HG03342 (cell line): ENCODE data around the gene TOB2.
"Not testable (repeated sequence)": the region's sequence is repeated elsewhere in the genome, so short reads cannot be mapped to it uniquely, and the experiment has no call there.

Experiments used
- ATAC-seq: cut with Tn5 transposase; IDR thresholded peaks from one replicate; pipeline ENCODE4 v1.9.1; 2021; ENCODE audit warnings: mild to moderate bottlenecking, moderate library complexity; ENCODE audit not compliant: unreplicated experiment

TOB2 gene

DNA sequence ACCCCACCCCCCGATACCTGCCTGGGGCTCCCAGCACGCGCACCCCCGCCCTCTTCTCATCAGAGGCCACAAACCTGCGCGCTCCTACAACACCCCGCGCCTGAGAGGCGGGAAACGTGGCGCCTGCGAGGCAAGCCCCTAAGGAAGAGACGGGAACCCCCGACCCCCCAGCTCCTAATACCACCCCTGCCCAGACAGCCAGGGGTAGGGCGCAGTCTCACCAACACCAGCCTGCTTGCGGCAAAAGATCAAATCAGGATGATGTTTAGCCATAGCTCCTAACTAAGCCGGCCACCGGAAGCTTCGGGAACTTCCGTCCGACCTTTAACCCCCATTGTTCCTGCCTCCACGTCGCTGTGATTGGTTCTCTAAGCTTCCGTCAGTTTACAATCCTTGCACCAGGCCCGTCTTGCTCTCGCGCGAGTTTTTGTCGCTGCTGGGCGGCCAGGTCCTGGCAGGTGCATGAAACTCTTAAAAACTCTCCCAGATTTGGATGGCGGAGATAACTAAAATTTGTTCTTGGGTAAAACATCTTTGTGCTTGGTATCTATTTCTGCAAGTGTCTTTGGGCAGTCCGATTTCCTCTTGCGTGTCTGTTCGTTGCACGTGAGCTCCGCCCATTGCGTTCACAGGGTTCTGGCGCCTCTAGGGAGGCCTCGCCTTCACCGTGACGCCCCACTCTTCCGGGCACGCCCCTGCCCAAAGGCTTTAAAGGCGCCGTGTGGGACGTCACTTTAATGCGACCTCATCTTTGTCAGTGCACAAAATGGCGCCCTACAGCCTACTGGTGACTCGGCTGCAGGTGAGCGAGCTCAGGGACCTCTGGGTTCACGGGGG lies 22.0 kb upstream of the TOB2 start, which contains the start of the genes ACO2 and PHF5A:
TSS of gene ACO2 (plus strand) at position 737 of the 837 bp plus-strand sequence. CDS start at position 767, 30 bp downstream.
TSS of gene PHF5A (minus strand) at position 312 of the 837 bp plus-strand sequence. CDS start at position 273, 39 bp downstream.
- ATAC-seq = peak; percentile 76

DNA sequence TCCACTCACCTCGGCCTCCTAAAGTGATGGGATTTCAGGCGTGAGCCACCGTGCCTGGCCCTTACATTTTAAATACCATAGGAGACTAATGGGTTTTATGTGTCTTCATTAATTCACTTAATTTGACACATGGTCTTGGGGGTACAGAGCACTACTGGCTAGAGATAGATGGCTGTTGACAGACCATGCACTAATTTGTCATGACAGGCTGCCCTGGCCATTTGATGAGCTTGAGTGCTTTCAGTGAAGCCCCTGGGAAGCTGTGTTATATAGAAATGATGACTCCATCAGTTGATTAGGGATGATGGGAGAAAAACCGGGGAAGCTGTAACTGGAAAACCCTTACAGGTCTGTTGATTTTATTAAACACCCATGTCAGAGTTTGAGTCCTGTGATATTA lies 15.3 kb upstream of the TOB2 start:
- no peak for ATAC-seq

DNA sequence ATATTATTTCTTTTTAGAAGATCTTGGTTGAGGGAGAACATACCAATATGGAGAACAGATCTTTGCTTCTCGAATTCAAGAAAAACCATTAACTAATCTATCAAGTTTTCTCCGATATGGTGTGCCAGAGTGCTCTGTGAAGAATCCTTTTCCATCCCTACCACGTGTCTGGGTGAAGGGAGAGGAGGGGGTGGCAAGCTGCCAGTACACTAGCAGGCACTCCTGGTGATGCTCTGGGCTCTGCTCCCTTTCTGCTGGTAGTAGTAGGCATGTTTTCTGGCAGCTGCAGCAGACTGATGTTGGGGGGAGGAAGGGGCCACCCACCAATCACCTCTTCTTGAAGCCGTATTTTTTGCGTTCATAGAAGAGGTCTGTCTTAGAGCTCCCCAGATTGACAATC lies 13.5 kb upstream of the TOB2 start:
- not testable (repeated sequence) for ATAC-seq

GRCh38 chr22:41459431-41459830 lies 12.8 kb upstream of the TOB2 start:
- no peak for ATAC-seq

- ATAC-seq = no peak
Observed at GRCh38 chr22:41458161-41458728, 11.6 kb upstream of the TOB2 start.

DNA sequence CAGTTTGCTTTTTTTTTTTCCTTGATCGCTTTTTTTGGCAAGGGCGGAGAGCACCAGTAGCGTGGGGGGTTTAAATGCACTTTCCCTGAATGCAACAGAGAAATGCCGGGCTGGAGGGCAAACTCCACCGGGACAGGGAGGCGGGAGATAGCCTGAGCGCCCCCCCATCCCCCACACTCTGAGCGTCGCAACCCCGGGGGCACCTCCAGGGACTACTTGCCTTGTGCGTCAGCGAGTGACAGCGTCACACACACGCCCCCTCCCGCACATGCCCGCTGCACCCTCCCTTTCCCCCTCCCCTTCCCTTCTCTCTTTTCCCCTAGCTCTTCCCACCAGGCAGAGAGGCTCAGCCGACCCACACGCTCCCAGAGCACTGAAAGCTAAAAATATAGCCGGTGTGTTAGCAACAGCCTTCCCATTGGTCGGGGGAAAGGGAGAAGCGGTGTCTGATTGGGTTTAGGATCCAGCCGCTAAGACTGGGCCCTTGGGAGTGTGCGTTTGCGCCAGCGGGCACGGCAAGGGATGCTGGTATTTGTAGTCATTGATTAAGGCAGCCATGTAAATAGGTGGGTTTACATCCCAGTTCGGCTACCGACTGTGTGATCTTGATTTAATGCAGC lies 1.7 kb upstream of the TOB2 start:
- peak; percentile 52 for ATAC-seq

DNA sequence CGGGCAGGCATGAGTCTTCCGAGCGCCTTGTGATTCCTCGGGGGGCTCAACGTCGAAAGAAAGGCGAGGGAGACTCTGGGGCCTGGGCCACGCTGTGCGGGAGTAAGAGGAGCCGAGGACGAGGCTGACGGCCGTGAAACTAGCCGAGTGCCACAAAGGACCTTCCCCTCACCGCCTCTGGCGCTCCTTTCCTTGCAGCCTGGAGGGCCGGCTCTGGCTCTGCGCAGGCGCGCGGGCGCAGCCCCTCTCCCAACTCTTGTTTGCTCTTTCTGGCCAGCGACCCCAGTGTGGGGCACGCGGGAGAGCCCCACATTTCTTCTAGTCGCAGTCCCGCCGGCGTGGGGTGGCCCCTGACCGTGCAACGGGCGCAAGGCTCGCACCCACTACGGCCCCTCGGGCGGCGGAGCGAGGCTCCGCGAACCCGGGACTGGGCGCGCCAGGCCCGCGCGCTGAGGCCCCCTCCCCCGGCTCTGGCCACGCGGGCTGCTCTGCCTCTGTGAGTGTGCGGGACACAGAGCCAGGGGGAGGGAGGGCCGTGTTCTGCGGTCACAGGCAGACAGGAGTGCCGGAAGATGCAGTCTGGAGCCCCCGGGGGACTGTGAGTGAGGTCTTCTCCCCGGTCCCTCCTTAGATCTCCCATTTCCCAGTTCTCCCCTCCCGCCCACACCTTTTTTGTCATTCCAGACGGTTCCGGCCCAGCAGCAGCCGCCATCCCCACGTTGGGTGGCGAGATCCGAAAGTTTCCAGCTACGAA lies 1.0 kb upstream of the TOB2 start:
- ATAC-seq = no peak

GRCh38 chr22:41446057-41446501 lies 522 bp downstream of the TOB2 start:
- ATAC-seq = no peak

DNA sequence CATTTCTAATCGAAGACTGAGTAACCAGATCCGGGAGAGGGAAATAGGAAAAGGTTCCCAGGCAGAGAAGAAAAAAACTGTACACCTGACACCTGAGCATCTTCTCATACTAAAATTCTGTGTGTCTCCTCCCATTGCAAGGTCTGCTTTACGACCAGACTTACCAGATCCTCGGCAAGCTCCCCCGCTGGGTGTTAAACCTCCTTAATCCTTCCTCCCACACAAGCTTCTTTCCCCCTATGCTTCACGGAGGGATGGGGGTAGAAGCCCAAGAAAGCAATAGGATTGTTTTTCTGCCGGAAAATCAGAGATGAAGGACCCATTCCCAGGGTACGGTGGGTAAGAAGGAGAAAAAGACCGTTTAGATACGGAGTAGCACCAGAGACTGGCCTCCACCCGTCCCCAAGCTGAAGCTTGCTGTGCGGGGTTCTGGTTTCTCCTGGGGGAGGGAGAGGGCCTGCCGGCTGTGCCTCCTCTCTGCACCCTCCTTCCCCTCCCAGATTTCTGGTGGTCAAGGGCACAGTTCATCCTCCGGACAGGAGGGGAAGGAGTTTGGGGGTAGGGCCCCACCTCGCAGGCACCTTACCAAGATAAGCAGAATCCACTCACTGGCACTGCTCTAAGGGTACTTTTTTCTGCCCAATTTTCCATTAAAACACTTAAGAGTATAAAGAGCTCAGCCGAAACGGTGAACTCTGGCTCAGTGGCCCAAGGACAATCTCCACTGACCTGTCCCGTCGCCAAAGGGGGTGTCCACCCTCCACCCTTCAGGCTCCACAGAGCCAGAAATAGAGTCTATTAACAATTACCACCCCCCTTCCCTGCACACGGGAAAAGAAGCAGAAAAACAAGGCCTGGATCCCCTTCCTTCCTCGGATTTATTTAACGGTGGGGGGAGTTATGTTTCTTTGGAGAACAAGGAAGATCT lies 1.2 kb downstream of the TOB2 start:
- ATAC-seq = no peak

DNA sequence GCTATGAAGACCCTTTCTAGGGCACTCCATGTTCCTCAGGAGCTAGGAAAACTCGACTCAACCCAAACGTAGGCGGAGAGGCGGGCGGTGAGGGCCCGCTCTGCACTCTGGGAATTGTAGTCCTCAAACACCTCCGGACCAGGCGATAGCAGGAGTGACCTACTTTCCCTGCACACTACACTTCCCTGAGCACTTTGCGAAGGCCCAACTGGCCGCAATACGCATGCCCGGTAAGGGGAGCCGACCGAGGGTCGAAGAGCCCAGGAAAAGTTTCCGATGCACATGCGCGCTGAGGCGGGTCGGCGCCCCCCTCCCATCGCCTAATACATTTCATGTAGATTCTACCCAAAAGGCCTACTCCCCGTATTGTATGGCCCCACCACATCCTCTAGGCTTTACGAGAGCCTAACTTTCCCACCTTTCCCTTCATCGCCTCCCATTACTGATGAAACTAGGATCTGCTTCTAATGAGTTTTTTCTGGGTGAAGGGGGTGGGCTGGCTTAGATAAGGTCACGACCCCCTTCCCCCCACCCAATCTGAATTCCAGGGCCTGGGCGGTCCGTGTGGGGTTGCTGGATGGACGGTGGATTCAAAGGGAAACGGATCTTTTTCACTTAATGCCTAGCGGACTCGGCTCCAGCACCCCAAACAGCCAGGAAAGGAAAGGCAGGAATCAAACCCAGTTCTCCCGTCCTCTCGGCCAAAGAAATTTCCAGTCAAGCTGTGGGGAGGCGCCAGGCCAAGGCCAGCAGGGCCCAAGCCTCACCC lies 2.1 kb downstream of the TOB2 start:
- ATAC-seq = peak; percentile 54

DNA sequence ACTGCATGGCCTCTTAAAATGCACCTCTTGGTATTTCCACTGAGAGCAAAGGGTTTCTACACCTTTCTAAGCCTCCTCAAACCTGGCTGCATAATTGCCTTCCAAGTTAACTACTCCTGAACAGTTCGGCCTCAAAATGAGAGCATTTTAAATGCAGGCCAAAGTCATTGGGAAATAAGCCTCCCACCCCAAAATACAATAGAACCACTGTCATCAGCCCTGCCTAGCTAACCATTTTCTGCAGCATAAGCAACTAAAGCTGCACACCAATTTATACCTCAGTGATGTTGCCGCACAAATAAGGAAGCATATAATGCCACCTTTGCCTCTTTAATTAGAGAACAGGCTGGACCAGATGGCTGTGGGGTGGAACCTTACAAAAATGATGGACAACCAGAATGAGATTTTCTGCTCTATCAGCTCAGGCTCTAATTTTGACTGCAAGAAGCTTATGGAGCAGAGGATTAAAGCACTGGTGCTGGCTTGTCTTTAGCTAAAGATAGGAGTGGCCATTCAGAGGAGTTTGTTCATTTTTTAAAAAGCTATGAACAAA lies 4.3 kb downstream of the TOB2 start:
- no peak for ATAC-seq

- ATAC-seq = not testable (repeated sequence)
Observed at GRCh38 chr22:41440511-41440910, 6.1 kb downstream of the TOB2 start.

DNA sequence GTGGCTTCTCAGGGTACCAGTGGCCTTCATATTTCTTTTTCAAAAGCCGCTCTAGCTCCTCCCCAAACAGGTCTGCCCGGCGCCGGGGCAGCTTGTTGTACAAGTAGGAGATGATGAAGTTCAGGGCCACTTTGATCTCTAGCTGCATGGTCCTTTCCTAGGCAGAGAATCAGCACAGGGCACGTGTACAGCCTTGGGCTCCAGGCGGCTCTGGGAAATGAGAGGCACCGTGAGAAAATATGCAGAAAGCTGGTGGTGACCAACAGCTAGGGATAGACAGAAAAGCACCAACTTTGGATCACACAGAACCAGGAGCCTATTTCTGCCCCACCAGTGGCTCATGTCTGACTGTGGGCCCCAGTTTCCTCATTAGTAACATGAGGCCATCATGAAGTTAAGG lies 9.4 kb downstream of the TOB2 start:
- no peak for ATAC-seq

DNA sequence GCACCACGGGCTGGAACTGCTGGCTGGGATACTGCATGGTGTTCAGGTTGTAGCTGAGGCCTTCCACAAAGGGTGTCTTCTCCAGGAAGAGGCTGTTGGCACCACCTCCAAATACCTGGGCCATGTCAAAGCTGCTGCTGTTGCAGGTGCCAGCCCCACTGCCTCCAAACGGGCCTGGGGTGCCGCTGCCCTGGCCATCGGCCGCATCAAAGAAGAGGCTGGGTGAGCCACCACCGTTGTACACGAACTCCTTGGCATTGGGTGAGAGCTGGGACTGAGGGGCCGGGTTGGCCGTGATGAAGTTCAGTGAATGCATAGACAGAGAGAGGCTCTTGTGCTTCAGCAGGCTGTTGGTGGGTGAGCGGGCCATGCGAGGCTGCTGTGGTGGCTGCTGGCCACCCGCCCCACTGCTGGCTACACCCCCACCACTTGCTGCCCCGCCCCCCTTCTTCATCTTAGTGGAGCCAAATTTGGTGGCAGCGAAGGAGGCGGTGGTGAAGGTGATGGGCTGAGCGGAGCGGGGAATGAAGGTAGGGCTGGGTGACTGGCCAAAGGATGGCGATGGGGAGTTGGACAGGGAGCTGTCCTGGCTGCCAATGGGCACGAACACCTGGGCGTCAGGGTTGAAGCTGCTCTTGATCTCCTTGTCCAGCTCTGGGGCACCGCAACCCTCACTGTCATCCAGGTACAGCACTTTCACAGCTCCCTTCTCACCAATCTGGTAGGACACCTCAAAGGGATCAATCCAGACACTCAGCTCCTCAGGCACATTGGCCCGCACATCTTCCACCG lies 10.1 kb downstream of the TOB2 start:
- no peak for ATAC-seq

- no peak for ATAC-seq
Observed at GRCh38 chr22:41435560-41435959, 11.0 kb downstream of the TOB2 start.

- not testable (repeated sequence) for ATAC-seq
Observed at GRCh38 chr22:41434361-41435003, 12.1 kb downstream of the TOB2 start.

GRCh38 chr22:41433480-41433879 lies 13.1 kb downstream of the TOB2 start:
- not testable (repeated sequence) for ATAC-seq

DNA sequence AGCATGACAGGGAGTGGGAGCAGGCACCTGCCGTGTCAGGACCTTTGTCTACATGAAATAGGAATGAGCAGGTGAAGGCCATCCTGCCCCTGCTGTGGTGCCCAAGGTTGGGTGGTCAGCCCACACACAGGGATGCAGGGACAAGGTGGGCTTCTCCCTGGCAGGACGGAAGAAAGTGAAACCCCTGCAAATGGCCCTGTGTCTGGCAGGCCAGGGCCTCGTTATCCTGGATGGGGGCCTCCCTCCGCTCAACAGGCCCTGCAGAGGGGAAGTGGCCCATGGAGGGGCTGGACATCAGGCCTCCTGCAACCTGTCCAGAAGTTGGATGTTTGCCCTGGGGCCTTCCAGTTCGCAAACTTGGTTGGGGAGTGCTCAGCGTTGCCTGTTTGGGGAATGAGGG lies 14.9 kb downstream of the TOB2 start:
- no peak for ATAC-seq
